K562 (cell line): ENCODE measurements around the gene ERP27. TPM values are rescaled to one million over a fixed set of nuclear protein-coding genes. Genes with fewer than 3 reads are reported as not detected.

ENCODE experiments used
- ATAC-seq: fragments of 200-7000 bp; cut with Tn5 transposase; 3 replicates; pipeline ENCODE4 v1.9.1; 2020; ENCODE audit warnings: moderate library complexity
- BruUV-seq: library from RNA; stranded (reverse); fragments of 400-500 nt; replicated peaks from 2 replicates; lab custom pipeline; 2021; lab: Mats Ljungman, UMichigan
- CTCF ChIA-PET: fragments of 300-600 bp; formaldehyde crosslinking; extraction: SDS; loops from one replicate; lab custom pipeline; 2021; ENCODE audit warnings: low intra/inter-chr PET ratio; lab: Yijun Ruan, JAX
- POLR2A ChIA-PET: fragments of 300-600, 350-650 bp; sonication (Branson Sonifier 250); formaldehyde crosslinking; extraction: SDS; loops from one replicate; lab custom pipeline; 2021; ENCODE audit warnings: antibody characterized with exemption, inconsistent platforms; lab: Yijun Ruan, JAX
- DNase-seq, 4 experiments: peaks; one replicate each; pipeline versions ENCODE4 v3.0.0 to v3.0.0-alpha.2; 2011 to 2018; ENCODE audit warnings: low spot score in 3 of 4, mixed read lengths in 3 of 4; ENCODE audit errors: extremely low read depth in 1 of 4
- FAIRE-seq: peaks from 2 replicates; lab custom pipeline; 2011; peaks lifted over from hg19 to GRCh38; lab: Jason Lieb, UNC
- H2AFZ ChIP-seq: 2 replicates; pipeline ENCODE4 v1.6.0; 2011; ENCODE audit warnings: low read depth, low read length, control low read depth, inconsistent platforms
- H3K27ac ChIP-seq: fragments of 200-600 bp; 3 replicates; pipeline ENCODE4 v1.8.0; 2011; ENCODE audit warnings: low read depth, mild to moderate bottlenecking, control low read depth, inconsistent platforms, low read length, moderate library complexity, mixed read lengths; ENCODE audit errors: extremely low read depth
- H3K27me3 ChIP-seq, 2 experiments: fragments of 300-600 bp in 1 of 2; 2 replicates in 1 of 2; 3 replicates in 1 of 2; pipeline versions ENCODE4 v1.6.0 to v1.8.0; 2011; ENCODE audit warnings: inconsistent platforms in 2 of 2, low read length in 2 of 2, mild to moderate bottlenecking in 1 of 2, mixed read lengths in 1 of 2, moderate library complexity in 1 of 2; ENCODE audit not compliant: control insufficient read depth in 2 of 2, insufficient read depth in 2 of 2
- H3K36me3 ChIP-seq: fragments of 300-600 bp; 3 replicates; pipeline ENCODE4 v1.8.0; 2011; ENCODE audit warnings: mild to moderate bottlenecking, low read length, inconsistent platforms; ENCODE audit not compliant: control insufficient read depth, insufficient read depth
- H3K4me1 ChIP-seq, 2 experiments: fragments of 200-600 bp in 1 of 2; replicated peaks in 1 of 2; 2 replicates in 1 of 2; 3 replicates in 1 of 2; pipeline versions ENCODE4 v1.5.1 to v1.8.0; 2011; ENCODE audit warnings: inconsistent platforms in 2 of 2, low read length in 2 of 2, mild to moderate bottlenecking in 1 of 2, mixed read lengths in 1 of 2, moderate library complexity in 1 of 2; ENCODE audit not compliant: control insufficient read depth in 2 of 2, insufficient read depth in 2 of 2
- H3K4me2 ChIP-seq: 2 replicates; pipeline ENCODE4 v1.6.1; 2011; ENCODE audit warnings: low read length, control low read depth, inconsistent platforms, mixed read lengths; ENCODE audit not compliant: insufficient read depth
- H3K4me3 ChIP-seq: fragments of 200-600 bp; sonication (generic), shearing (Covaris generic); 2 replicates; pipeline ENCODE4 v1.5.1; 2016; ENCODE audit warnings: control low read depth, inconsistent platforms
- H3K79me2 ChIP-seq: fragments of 200-600 bp; 3 replicates; pipeline ENCODE4 v1.8.0; 2011; ENCODE audit warnings: low read length, inconsistent platforms; ENCODE audit not compliant: control insufficient read depth, insufficient read depth
- H3K9ac ChIP-seq, 2 experiments: 2 replicates each; pipeline versions ENCODE4 v1.6.0 to v1.6.1; 2011; ENCODE audit warnings: low read depth in 2 of 2, low read length in 2 of 2, control low read depth in 1 of 2, inconsistent platforms in 1 of 2, mild to moderate bottlenecking in 1 of 2, mixed read lengths in 1 of 2; ENCODE audit not compliant: insufficient read depth in 1 of 2
- H3K9me1 ChIP-seq: one replicate; pipeline ENCODE4 v1.6.0; 2011; ENCODE audit warnings: inconsistent platforms, mild to moderate bottlenecking, low read length, moderate library complexity; ENCODE audit not compliant: control insufficient read depth, insufficient read depth
- H3K9me3 ChIP-seq: replicated peaks from 2 replicates; pipeline ENCODE4 v1.5.1; 2011; ENCODE audit warnings: low read depth, low read length, inconsistent platforms; ENCODE audit not compliant: control insufficient read depth, insufficient read depth
- H4K20me1 ChIP-seq: replicated peaks from 2 replicates; pipeline ENCODE4 v1.6.1; 2011; ENCODE audit warnings: low read length, inconsistent platforms, mixed read lengths; ENCODE audit not compliant: control insufficient read depth, insufficient read depth
- RBM25 ChIP-seq: fragments of 200-400 bp; formaldehyde crosslinking; IDR thresholded peaks from 2 replicates; pipeline ENCODE4 v1.6.1; 2018; ENCODE audit warnings: low read length, low read depth, moderate library complexity; ENCODE audit not compliant: severe bottlenecking
- WGBS: fragments of 100-300 bp; shearing (Covaris generic); methylation state at CpG from one replicate; pipeline ENCODE4 v1.1.6; 2016; ENCODE audit warnings: low coverage, mixed read lengths; ENCODE audit not compliant: insufficient coverage; ENCODE audit errors: missing lambda C conversion rate; 5-methylcytosine and 5-hydroxymethylcytosine counted together
- in situ Hi-C: fragments of 300-500 bp; cut with MboI; formaldehyde crosslinking; loops from 4 replicates; pipeline ENCODE4 v1.15.0; 2018; ENCODE audit warnings: inconsistent platforms, mixed read lengths
- intact Hi-C: fragments of 100-400 bp; cut with micrococcal nuclease; formaldehyde crosslinking; loops from 2 replicates; pipeline ENCODE4 v1.14.2; 2022
- polyA plus RNA-seq, 8 experiments: library from polyadenylated mRNA; depleted of rRNA in 4 of 8; stranded (reverse) in 5 of 8; unstranded in 3 of 8; fragments of >200 nt; fragmentation: Nextera tagmentation in 2 of 8; fragmentation: Illumina TruSeq in 1 of 8; extraction: Ambion mirVana in 2 of 8; extraction: Trizol in 1 of 8; gene quantifications; 2 replicates each; pipeline versions ENCODE4 v1.2.1 to v1.2.3, GENCODE V29; 2011 to 2014; ENCODE audit warnings: inconsistent platforms in 1 of 8, missing spikeins in 1 of 8
- total RNA-seq, 7 experiments: library from RNA; depleted of rRNA in 6 of 7; stranded (reverse); fragments of >200 nt in 6 of 7; fragmentation: Illumina TruSeq in 2 of 7; extraction: Trizol in 2 of 7; gene quantifications; 2 replicates each; pipeline versions ENCODE4 v1.2.1 to v1.2.3, GENCODE V29; 2011 to 2021; ENCODE audit warnings: low replicate concordance in 1 of 7
- TF ChIP-seq, protein P1 (sequence below): fragments of 450-650 bp; conservative IDR thresholded peaks from 2 replicates; pipeline ENCODE4 v1.6.1; 2016; ENCODE audit warnings: missing genetic modification characterization, low read depth, mild to moderate bottlenecking, missing compliant biosample characterization, moderate library complexity

The ERP27 gene
- total and polyA plus RNA-seq, 9 of the 15 experiments (the other 6 are each of a cell fraction or from before 2014, with no cell fraction given): 0.07 to 0.27 (median 0.11) TPM; not detected in 6

DNA sequence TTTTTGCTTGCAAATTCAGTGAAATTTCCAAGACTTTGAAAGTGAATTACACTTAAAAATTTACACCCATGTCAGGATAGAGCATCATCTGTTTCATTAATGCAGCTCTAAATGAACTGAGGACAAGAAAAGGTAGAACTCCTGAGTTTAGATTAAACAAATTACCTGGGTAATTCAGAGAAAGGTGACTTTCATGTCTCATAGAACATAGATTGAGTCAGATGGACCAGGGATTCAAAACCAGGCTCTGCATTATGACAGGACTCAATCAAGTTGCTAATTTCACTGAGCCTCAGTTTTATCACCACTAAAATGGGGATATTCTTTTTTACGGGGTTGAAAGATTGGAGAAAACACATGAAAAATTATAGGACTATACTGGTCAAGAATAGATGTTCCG, 18.6 kb upstream of the ERP27 start:
- H4K20me1 ChIP-seq: no peaks in the 10 kb centered on the region
- FAIRE-seq: no peak
- H3K79me2 ChIP-seq: no peaks in the 10 kb centered on the region
- BruUV-seq: no TSS peak
- intact Hi-C loops (no loop called here), in situ Hi-C loops (loop anchor here (25.0 kb wide), 1 partner anchor 745 kb away; no protein-coding TSS in a partner anchor)
- H3K4me2 ChIP-seq: no peak overlapping the region
- no peak for ATAC-seq
- no peak overlapping the region for H3K4me3 ChIP-seq
- TF ChIP-seq, protein P1, sequence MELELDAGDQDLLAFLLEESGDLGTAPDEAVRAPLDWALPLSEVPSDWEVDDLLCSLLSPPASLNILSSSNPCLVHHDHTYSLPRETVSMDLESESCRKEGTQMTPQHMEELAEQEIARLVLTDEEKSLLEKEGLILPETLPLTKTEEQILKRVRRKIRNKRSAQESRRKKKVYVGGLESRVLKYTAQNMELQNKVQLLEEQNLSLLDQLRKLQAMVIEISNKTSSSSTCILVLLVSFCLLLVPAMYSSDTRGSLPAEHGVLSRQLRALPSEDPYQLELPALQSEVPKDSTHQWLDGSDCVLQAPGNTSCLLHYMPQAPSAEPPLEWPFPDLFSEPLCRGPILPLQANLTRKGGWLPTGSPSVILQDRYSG (tag): no peak
- peak; percentile 29 for TF ChIP-seq RBM25
- no peaks in the 10 kb centered on the region for H3K36me3 ChIP-seq
- no peak overlapping the region for H3K9ac ChIP-seq
- CTCF ChIA-PET: no interaction called here
- H3K9me3 ChIP-seq: no peaks in the 10 kb centered on the region
- no peaks in the 10 kb centered on the region for H3K27me3 ChIP-seq
- H3K4me1 ChIP-seq: no peaks in the 10 kb centered on the region; a peak in 2 of 5 replicates
- no peak overlapping the region for H2AFZ ChIP-seq
- WGBS: 44% methylated on average over 2 of the region's 2 CpGs
- no peak overlapping the region for H3K27ac ChIP-seq
- H3K9me1 ChIP-seq: no peaks in the 10 kb centered on the region
- DNase-seq: no peak
- POLR2A ChIA-PET: interaction anchor here (0.7 kb wide), 2 partner anchors 9 to 11 kb away, joined by 3 read pairs; no protein-coding TSS in a partner anchor
